HepG2 (cell line): ENCODE results near the gene LILRB4. TPM values are rescaled to one million over a fixed set of nuclear protein-coding genes. Genes with fewer than 3 reads are reported as not detected.
"Not testable (repeated sequence)": the region's sequence is repeated elsewhere in the genome, so short reads cannot be mapped to it uniquely, and the experiment has no call there.

Experiments
- ATAC-seq: fragments of 200-7000 bp; cut with Tn5 transposase; 3 replicates; pipeline ENCODE4 v1.9.1; 2020; ENCODE audit warnings: mild to moderate bottlenecking, moderate library complexity
- BruUV-seq: library from RNA; stranded (reverse); fragments of 400-500 nt; replicated peaks from 2 replicates; lab custom pipeline; 2021; lab: Mats Ljungman, UMichigan
- CTCF ChIA-PET: fragments of 300-600 bp; formaldehyde crosslinking; extraction: SDS; loops from one replicate; lab custom pipeline; 2021; ENCODE audit warnings: low total read pairs, inconsistent platforms, low intra/inter-chr PET ratio; lab: Yijun Ruan, JAX
- POLR2A ChIA-PET: fragments of 350-600 bp; sonication (Branson Sonifier 250); formaldehyde crosslinking; loops from one replicate; lab custom pipeline; 2020; ENCODE audit warnings: antibody characterized with exemption, inconsistent platforms; lab: Yijun Ruan, JAX
- DNase-seq: peaks from one replicate; pipeline ENCODE4 v3.0.0-alpha.2; 2015; ENCODE audit warnings: low spot score
- FAIRE-seq: peaks from 3 replicates; lab custom pipeline; 2011; peaks lifted over from hg19 to GRCh38; lab: Jason Lieb, UNC
- H2AFZ ChIP-seq: one replicate; pipeline ENCODE4 v1.6.1; 2011; ENCODE audit warnings: low read length, inconsistent platforms
- H3K27ac ChIP-seq: fragments of 300-600 bp; 3 replicates; pipeline ENCODE4 v1.8.0; 2011; ENCODE audit warnings: mixed run types, mild to moderate bottlenecking, mixed read lengths, low read length, inconsistent platforms; ENCODE audit not compliant: insufficient read depth; ENCODE audit errors: extremely low read length
- H3K27me3 ChIP-seq, 2 experiments: fragments of 200-600 bp in 1 of 2; 2 replicates in 1 of 2; 3 replicates in 1 of 2; pipeline versions ENCODE4 v1.6.0 to v1.8.0; 2011; ENCODE audit warnings: low read length in 2 of 2, mild to moderate bottlenecking in 2 of 2, moderate library complexity in 2 of 2, inconsistent platforms in 1 of 2; ENCODE audit not compliant: insufficient read depth in 2 of 2, control insufficient read depth in 1 of 2
- H3K36me3 ChIP-seq, 2 experiments: fragments of 200-600 bp in 1 of 2; replicated peaks in 1 of 2; 2 replicates in 1 of 2; 3 replicates in 1 of 2; pipeline versions ENCODE4 v1.5.1 to v1.8.0; 2011; ENCODE audit warnings: low read length in 2 of 2, inconsistent platforms in 1 of 2; ENCODE audit not compliant: insufficient read depth in 2 of 2, control insufficient read depth in 1 of 2
- H3K4me1 ChIP-seq: 2 replicates; pipeline ENCODE4 v1.5.1; 2012; ENCODE audit warnings: low read length, inconsistent platforms; ENCODE audit not compliant: insufficient read depth
- H3K4me2 ChIP-seq: 2 replicates; pipeline ENCODE4 v1.6.0; 2011; ENCODE audit warnings: low read depth, low read length, inconsistent platforms
- H3K4me3 ChIP-seq, 3 experiments: fragments of 200-600 bp in 1 of 3; sonication (generic), shearing (Covaris generic) in 1 of 3; replicated peaks in 1 of 3; 2 replicates each; pipeline ENCODE4 v1.5.1; 2011 to 2016; ENCODE audit warnings: low read length in 3 of 3, inconsistent platforms in 2 of 3, low read depth in 2 of 3, mild to moderate bottlenecking in 2 of 3, control low read depth in 1 of 3, mixed read lengths in 1 of 3; ENCODE audit not compliant: insufficient read depth in 1 of 3
- H3K79me2 ChIP-seq: one replicate; pipeline ENCODE4 v1.6.1; 2011; ENCODE audit warnings: low read length, inconsistent platforms; ENCODE audit not compliant: insufficient read depth
- H3K9ac ChIP-seq: 2 replicates; pipeline ENCODE4 v1.6.0; 2011; ENCODE audit warnings: mild to moderate bottlenecking, low read depth, low read length, inconsistent platforms; ENCODE audit not compliant: insufficient read depth
- H3K9me3 ChIP-seq: 2 replicates; pipeline ENCODE4 v1.5.1; 2012; ENCODE audit warnings: mild to moderate bottlenecking, low read length
- H4K20me1 ChIP-seq: 2 replicates; pipeline ENCODE4 v1.6.0; 2011; ENCODE audit warnings: inconsistent platforms, mild to moderate bottlenecking, low read length, moderate library complexity; ENCODE audit not compliant: insufficient read depth
- FOXK2 ChIP-seq: fragments of 450-650 bp; IDR thresholded peaks from 2 replicates; pipeline ENCODE4 v1.6.1; 2016
- NFKBIZ ChIP-seq: IDR thresholded peaks from 2 replicates; pipeline ENCODE4 v1.6.1; 2018; ENCODE audit warnings: missing genetic modification reagents, missing compliant biosample characterization
- RBM39 ChIP-seq: fragments of 200-400 bp; formaldehyde crosslinking; IDR thresholded peaks from one replicate; pipeline ENCODE4 v1.6.1; 2018; ENCODE audit warnings: antibody characterized with exemption, mild to moderate bottlenecking, low read depth, low read length; ENCODE audit not compliant: poor library complexity, severe bottlenecking
- SETDB1 ChIP-seq: sonication (generic); formaldehyde crosslinking; IDR thresholded peaks from 2 replicates; pipeline ENCODE4 v1.5.1; 2020; ENCODE audit warnings: missing genetic modification reagents, mild to moderate bottlenecking, borderline replicate concordance
- SIN3A ChIP-seq: IDR thresholded peaks from 2 replicates; pipeline ENCODE4 v1.6.1; 2011; ENCODE audit warnings: low read depth, mild to moderate bottlenecking, control low read depth, low read length, borderline replicate concordance
- ZNF350 ChIP-seq: sonication (generic); formaldehyde crosslinking; IDR thresholded peaks from 2 replicates; pipeline ENCODE4 v1.4.0; 2020; ENCODE audit warnings: mild to moderate bottlenecking, low read depth, missing genetic modification reagents, borderline replicate concordance
- WGBS: methylation state at CpG from one replicate; pipeline ENCODE4 v1.1.6; 2017; ENCODE audit warnings: low lambda C conversion rate; 5-methylcytosine and 5-hydroxymethylcytosine counted together
- in situ Hi-C: cut with HindIII; loops from 2 replicates; pipeline ENCODE4 v1.10.0; 2017; ENCODE audit warnings: low pct_unique_long_range_greater_than_20kb; ENCODE audit not compliant: extremely low pct_ligation_motif_present
- intact Hi-C: fragments of 100-400 bp; cut with micrococcal nuclease; formaldehyde crosslinking; loops from one replicate; pipeline ENCODE4 v1.10.0; 2022; ENCODE audit not compliant: unreplicated experiment
- polyA plus RNA-seq, 8 experiments: library from polyadenylated mRNA; depleted of rRNA in 3 of 8; stranded (reverse) in 7 of 8; unstranded in 1 of 8; fragments of >200 nt; fragmentation: Illumina TruSeq in 4 of 8; extraction: Trizol in 4 of 8; gene quantifications; 2 replicates each; pipeline versions ENCODE4 v1.2.1 to v1.2.3, GENCODE V29; 2011 to 2016; ENCODE audit warnings: low read depth in 4 of 8, missing spikeins in 1 of 8, mixed read lengths in 1 of 8; ENCODE audit not compliant: insufficient read depth in 1 of 8
- total RNA-seq, 5 experiments: library from RNA; depleted of rRNA; stranded (reverse); fragments of >200 nt; fragmentation: Illumina TruSeq; extraction: Trizol; gene quantifications; 2 replicates each; pipeline ENCODE4 v1.2.3, GENCODE V29; 2016; ENCODE audit warnings: low read depth in 1 of 5

The LILRB4 gene
- total and polyA plus RNA-seq, 2 of the 13 experiments (the other 11 are each of a cell fraction or from before 2014, with no cell fraction given) = not detected

DNA sequence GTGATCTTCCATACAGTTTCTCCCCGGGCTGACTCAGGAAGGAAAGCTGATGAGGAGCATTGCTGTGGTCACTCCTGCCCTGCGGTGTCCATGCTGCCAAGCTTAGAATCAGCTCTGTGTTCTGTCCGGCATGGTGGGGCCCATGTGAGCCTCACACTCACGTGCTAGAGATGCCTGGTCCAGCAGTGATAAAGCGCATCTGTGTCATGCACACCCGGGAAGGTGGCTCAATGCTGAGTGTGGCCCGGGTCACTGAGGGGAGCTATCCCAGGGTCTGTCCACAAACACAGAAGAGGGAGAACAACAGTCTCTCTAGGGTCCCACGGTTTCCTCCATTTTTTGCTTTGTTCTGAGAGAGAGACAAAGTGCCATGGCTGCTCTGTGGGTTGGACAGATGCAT, 36.0 kb upstream of the LILRB4 start:
- Histone ChIP-seq H3K9me3 (no peaks in the 10 kb centered on the region), H3K9ac (no peak overlapping the region)
- no TSS peak for BruUV-seq
- no peak for TF ChIP-seq NFKBIZ
- no peak for TF ChIP-seq SIN3A
- TF ChIP-seq ZNF350 (CRISPR knock-in tag) = no peak
- no peak for TF ChIP-seq SETDB1 (CRISPR knock-in tag)
- no peak for TF ChIP-seq FOXK2
- TF ChIP-seq RBM39 = no peak
- TF ChIP-seq, all 625 proteins: peak for 0
- no peak overlapping the region for H3K4me3 ChIP-seq
- CTCF ChIA-PET = no interaction called here
- POLR2A ChIA-PET = no interaction called here
- H3K27me3 ChIP-seq = peaks cover 3 to 7% of the 10 kb centered on the region in 2 experiments; a peak in 3 of 5 replicates
- no peak for FAIRE-seq
- H3K79me2 ChIP-seq = no peaks in the 10 kb centered on the region
- no peak overlapping the region for H3K27ac ChIP-seq
- DNase-seq = no peak
- WGBS = 12% methylated on average over 6 of the region's 8 CpGs
- no peak overlapping the region for H3K4me2 ChIP-seq
- intact Hi-C loops = no loop called here
- in situ Hi-C loops = no loop called here
- H3K36me3 ChIP-seq = no peaks in the 10 kb centered on the region
- ATAC-seq = no peak
- H3K4me1 ChIP-seq = no peaks in the 10 kb centered on the region
- H2AFZ ChIP-seq = no peak overlapping the region
- no peaks in the 10 kb centered on the region for H4K20me1 ChIP-seq

DNA sequence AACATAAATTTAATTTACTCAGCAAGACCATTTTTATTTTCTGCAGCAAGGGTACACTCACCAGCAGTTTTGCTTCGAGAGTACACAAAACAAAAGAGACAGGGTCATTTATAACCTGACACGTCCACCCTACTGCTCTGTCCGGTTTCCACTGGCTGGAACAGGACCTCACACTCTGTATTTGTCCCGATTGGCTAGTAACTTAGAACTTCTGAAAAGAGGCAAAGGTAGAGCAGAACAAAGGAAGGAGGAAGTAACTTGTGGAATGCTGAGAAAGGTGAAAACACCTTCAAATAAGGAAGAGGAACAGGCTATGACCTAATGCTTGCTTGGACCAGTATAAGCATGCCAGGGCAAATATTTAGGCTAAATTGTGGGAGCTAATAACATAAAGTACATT, 34.9 kb upstream of the LILRB4 start:
- intact Hi-C loops, H3K9me3 ChIP-seq, BruUV-seq, H3K27ac ChIP-seq, H3K9ac ChIP-seq, H3K4me3 ChIP-seq, H2AFZ ChIP-seq, DNase-seq, FAIRE-seq, H3K4me1 ChIP-seq, CTCF ChIA-PET, ATAC-seq, in situ Hi-C loops, POLR2A ChIA-PET, H3K36me3 ChIP-seq, H3K4me2 ChIP-seq, H3K79me2 ChIP-seq, H4K20me1 ChIP-seq, H3K27me3 ChIP-seq: not testable (repeated sequence)
- WGBS = 9% methylated on average over 4 of the region's 4 CpGs

DNA sequence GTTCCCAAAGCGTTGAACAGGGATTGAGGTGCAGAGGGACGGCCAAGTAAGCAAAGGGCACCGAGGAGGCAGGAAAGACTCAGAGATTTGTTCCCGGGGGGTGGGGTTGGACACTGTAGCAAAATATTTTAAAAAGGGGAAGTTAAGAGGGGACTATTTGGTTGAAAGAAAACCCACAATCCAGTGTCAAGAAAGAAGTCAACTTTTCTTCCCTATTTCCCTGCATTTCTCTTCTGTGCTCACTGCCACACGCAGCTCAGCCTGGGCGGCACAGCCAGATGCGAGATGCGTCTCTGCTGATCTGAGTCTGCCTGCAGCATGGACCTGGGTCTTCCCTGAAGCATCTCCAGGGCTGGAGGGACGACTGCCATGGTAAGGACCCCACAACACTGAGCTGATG, 32.5 kb upstream of the LILRB4 start, which contains the start of gene LILRB1:
Gene LILRB1, plus strand, starts transcription at position 223 of the 400 bp plus-strand sequence. CDS start 590 bp downstream, outside the sequence.
- H2AFZ ChIP-seq, H4K20me1 ChIP-seq, DNase-seq, intact Hi-C loops, FAIRE-seq, H3K27ac ChIP-seq, in situ Hi-C loops, CTCF ChIA-PET, POLR2A ChIA-PET, H3K27me3 ChIP-seq, ATAC-seq, BruUV-seq, H3K9ac ChIP-seq, H3K4me3 ChIP-seq, H3K79me2 ChIP-seq, H3K4me2 ChIP-seq, H3K4me1 ChIP-seq, H3K36me3 ChIP-seq, H3K9me3 ChIP-seq: not testable (repeated sequence)
- WGBS = 18% methylated on average over 9 of the region's 9 CpGs
